SK-N-SH (cell line): Measurements from ENCODE around the gene GPR180. TPM values are rescaled to one million over a fixed set of nuclear protein-coding genes. Genes with fewer than 3 reads are reported as not detected.

Experiments used
- CTCF ChIA-PET: fragments of 300-600, 350-600 bp; formaldehyde crosslinking; extraction: SDS; loops from one replicate; lab custom pipeline; 2021; lab: Yijun Ruan, JAX
- POLR2A ChIA-PET: fragments of 350-600 bp; sonication (Branson Sonifier 250); formaldehyde crosslinking; extraction: SDS; loops from one replicate; lab custom pipeline; 2020; ENCODE audit warnings: antibody characterized with exemption, inconsistent platforms; lab: Yijun Ruan, JAX
- DNase-seq: peaks from one replicate; pipeline ENCODE4 v3.0.0; 2012
- H2AFZ ChIP-seq: fragments of 200-600 bp; sonication (generic); 2 replicates; pipeline ENCODE4 v1.8.1; 2016; ENCODE audit warnings: antibody characterized with exemption, mild to moderate bottlenecking, low read depth
- H3F3A ChIP-seq: fragments of 200-600 bp; sonication (generic); replicated peaks from 2 replicates; pipeline ENCODE3; 2016; ENCODE audit warnings: antibody characterized with exemption, mild to moderate bottlenecking; ENCODE audit not compliant: insufficient read depth
- H3K27ac ChIP-seq, 2 experiments: fragments of 200-500 bp in 1 of 2; fragments of 200-600 bp in 1 of 2; sonication (Bioruptor generic) in 1 of 2; sonication (generic), shearing (Covaris generic) in 1 of 2; 2 replicates each; pipeline versions ENCODE4 v1.5.1 to v1.6.1; 2014 to 2016; ENCODE audit warnings: low read depth in 2 of 2, inconsistent platforms in 1 of 2, low read length in 1 of 2, mild to moderate bottlenecking in 1 of 2, mixed read lengths in 1 of 2
- H3K27me3 ChIP-seq: fragments of 200-600 bp; sonication (generic), shearing (Covaris generic); 2 replicates; pipeline ENCODE4 v1.6.1; 2016; ENCODE audit warnings: mixed run types; ENCODE audit not compliant: insufficient read depth
- H3K36me3 ChIP-seq, 2 experiments: fragments of 200-500 bp in 1 of 2; fragments of 200-600 bp in 1 of 2; sonication (Bioruptor generic) in 1 of 2; sonication (generic) in 1 of 2; replicated peaks in 1 of 2; 2 replicates each; pipeline versions ENCODE3 to v1.5.1; 2014 to 2016; ENCODE audit warnings: low read length in 1 of 2, mild to moderate bottlenecking in 1 of 2; ENCODE audit not compliant: insufficient read depth in 2 of 2, control insufficient read depth in 1 of 2
- H3K4me1 ChIP-seq, 2 experiments: fragments of 200-500 bp in 1 of 2; fragments of 200-600 bp in 1 of 2; sonication (Bioruptor generic) in 1 of 2; sonication (generic), shearing (Covaris generic) in 1 of 2; 2 replicates each; pipeline versions ENCODE4 v1.5.1 to v1.6.1; 2014 to 2016; ENCODE audit warnings: low read depth in 1 of 2, low read length in 1 of 2, mixed run types in 1 of 2; ENCODE audit not compliant: insufficient read depth in 2 of 2, control insufficient read depth in 1 of 2
- H3K4me2 ChIP-seq: fragments of 200-600 bp; sonication (generic), shearing (Covaris generic); 2 replicates; pipeline ENCODE4 v1.6.1; 2017; ENCODE audit warnings: mixed run types
- H3K4me3 ChIP-seq, 2 experiments: fragments of 200-500 bp in 1 of 2; fragments of 200-600 bp in 1 of 2; sonication (Bioruptor generic) in 1 of 2; sonication (generic), shearing (Covaris generic) in 1 of 2; 2 replicates each; pipeline versions ENCODE4 v1.5.1 to v1.8.1; 2014 to 2016; ENCODE audit warnings: low read depth in 2 of 2, inconsistent platforms in 1 of 2, low read length in 1 of 2, mild to moderate bottlenecking in 1 of 2, mixed read lengths in 1 of 2, moderate library complexity in 1 of 2
- H3K79me2 ChIP-seq: fragments of 200-600 bp; sonication (generic); 2 replicates; pipeline ENCODE4 v1.8.1; 2017; ENCODE audit warnings: mild to moderate bottlenecking; ENCODE audit not compliant: insufficient read depth
- H3K9ac ChIP-seq: fragments of 200-600 bp; sonication (generic); 2 replicates; pipeline ENCODE4 v1.6.1; 2017; ENCODE audit warnings: mixed run types
- H3K9me2 ChIP-seq: fragments of 200-600 bp; sonication (generic); 2 replicates; pipeline ENCODE4 v1.6.1; 2017; ENCODE audit warnings: mixed run types
- H3K9me3 ChIP-seq: fragments of 200-600 bp; sonication (generic); 2 replicates; pipeline ENCODE4 v1.6.1; 2017; ENCODE audit warnings: mixed run types, mild to moderate bottlenecking, moderate library complexity
- H4K20me1 ChIP-seq: fragments of 200-600 bp; sonication (generic); 2 replicates; pipeline ENCODE4 v1.6.1; 2017; ENCODE audit warnings: mild to moderate bottlenecking, mixed run types; ENCODE audit not compliant: insufficient read depth
- FOXJ3 ChIP-seq: sonication (generic); formaldehyde crosslinking; IDR thresholded peaks from 2 replicates; pipeline ENCODE4 v1.5.1; 2020; ENCODE audit warnings: mild to moderate bottlenecking, missing genetic modification reagents
- GATA2 ChIP-seq: sonication (generic); formaldehyde crosslinking; IDR thresholded peaks from 2 replicates; pipeline ENCODE4 v1.5.0; 2020; ENCODE audit warnings: mild to moderate bottlenecking, missing genetic modification reagents
- NFIC ChIP-seq: IDR thresholded peaks from 2 replicates; pipeline ENCODE4 v1.4.0; 2012; ENCODE audit warnings: borderline replicate concordance
- TAF1 ChIP-seq: IDR thresholded peaks from 2 replicates; pipeline ENCODE4 v1.6.1; 2012; ENCODE audit warnings: low read depth, mild to moderate bottlenecking, low read length, moderate library complexity, borderline replicate concordance
- WGBS: methylation state at CpG from one replicate; pipeline ENCODE4 v1.1.6; 2017; ENCODE audit warnings: low lambda C conversion rate; 5-methylcytosine and 5-hydroxymethylcytosine counted together
- polyA plus RNA-seq, 3 experiments: library from polyadenylated mRNA; depleted of rRNA; stranded (reverse); fragments of >200 nt; gene quantifications; 2 replicates each; pipeline ENCODE4 v1.2.3, GENCODE V29; 2012
- TF ChIP-seq, protein P1 (sequence below): IDR thresholded peaks from 2 replicates; pipeline ENCODE4 v1.6.1; 2012; ENCODE audit warnings: mild to moderate bottlenecking, low read depth, low read length, moderate library complexity

The GPR180 gene
- polyA plus RNA-seq, 1 of the 3 experiments (the other 2 are of a cell fraction), result 1.8 TPM

- TF ChIP-seq, protein P1, sequence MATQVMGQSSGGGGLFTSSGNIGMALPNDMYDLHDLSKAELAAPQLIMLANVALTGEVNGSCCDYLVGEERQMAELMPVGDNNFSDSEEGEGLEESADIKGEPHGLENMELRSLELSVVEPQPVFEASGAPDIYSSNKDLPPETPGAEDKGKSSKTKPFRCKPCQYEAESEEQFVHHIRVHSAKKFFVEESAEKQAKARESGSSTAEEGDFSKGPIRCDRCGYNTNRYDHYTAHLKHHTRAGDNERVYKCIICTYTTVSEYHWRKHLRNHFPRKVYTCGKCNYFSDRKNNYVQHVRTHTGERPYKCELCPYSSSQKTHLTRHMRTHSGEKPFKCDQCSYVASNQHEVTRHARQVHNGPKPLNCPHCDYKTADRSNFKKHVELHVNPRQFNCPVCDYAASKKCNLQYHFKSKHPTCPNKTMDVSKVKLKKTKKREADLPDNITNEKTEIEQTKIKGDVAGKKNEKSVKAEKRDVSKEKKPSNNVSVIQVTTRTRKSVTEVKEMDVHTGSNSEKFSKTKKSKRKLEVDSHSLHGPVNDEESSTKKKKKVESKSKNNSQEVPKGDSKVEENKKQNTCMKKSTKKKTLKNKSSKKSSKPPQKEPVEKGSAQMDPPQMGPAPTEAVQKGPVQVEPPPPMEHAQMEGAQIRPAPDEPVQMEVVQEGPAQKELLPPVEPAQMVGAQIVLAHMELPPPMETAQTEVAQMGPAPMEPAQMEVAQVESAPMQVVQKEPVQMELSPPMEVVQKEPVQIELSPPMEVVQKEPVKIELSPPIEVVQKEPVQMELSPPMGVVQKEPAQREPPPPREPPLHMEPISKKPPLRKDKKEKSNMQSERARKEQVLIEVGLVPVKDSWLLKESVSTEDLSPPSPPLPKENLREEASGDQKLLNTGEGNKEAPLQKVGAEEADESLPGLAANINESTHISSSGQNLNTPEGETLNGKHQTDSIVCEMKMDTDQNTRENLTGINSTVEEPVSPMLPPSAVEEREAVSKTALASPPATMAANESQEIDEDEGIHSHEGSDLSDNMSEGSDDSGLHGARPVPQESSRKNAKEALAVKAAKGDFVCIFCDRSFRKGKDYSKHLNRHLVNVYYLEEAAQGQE, result no peak
- TF ChIP-seq FOXJ3 (CRISPR knock-in tag) (no peak), NFIC (no peak)
Observed at GRCh38 chr13:94661406-94661805, 59.7 kb downstream of the GPR180 start (continued).

GRCh38 chr13:94662274-94662945 is 60.8 kb downstream of the GPR180 start:
- DNase-seq, result peak; percentile 32
- WGBS, result 34% methylated on average over 12 of the region's 12 CpGs
- Histone ChIP-seq H4K20me1 (no peaks in the 10 kb centered on the region), H3K4me2 (no peak overlapping the region), H3K9me3 (no peaks in the 10 kb centered on the region), H2AFZ (no peak overlapping the region), H3K79me2 (no peaks in the 10 kb centered on the region), H3K4me3 (no peak overlapping the region; a peak in 1 of 4 replicates), H3F3A (no peaks in the 10 kb centered on the region), H3K9me2 (no peaks in the 10 kb centered on the region), H3K27ac (no peak overlapping the region), H3K9ac (no peak overlapping the region), H3K36me3 (no peaks in the 10 kb centered on the region), H3K27me3 (peaks cover 21% of the 10 kb centered on the region; the same call in 1 of the 2 replicates), H3K4me1 (peaks cover 0 to 5% of the 10 kb centered on the region in 2 experiments; a peak in 2 of 4 replicates)
- POLR2A ChIA-PET, result no interaction called here
- TF ChIP-seq FOXJ3 (CRISPR knock-in tag), result peak; percentile 69; the same call in 1 of the 2 replicates
- no peak for TF ChIP-seq TAF1
- peak; percentile 72 for TF ChIP-seq GATA2
- CTCF ChIA-PET, result interaction anchor here (0.6 to 5.2 kb wide), 6 partner anchors 13 to 742 kb away, joined by 3 to 33 read pairs (median 5); no protein-coding TSS in a partner anchor

DNA sequence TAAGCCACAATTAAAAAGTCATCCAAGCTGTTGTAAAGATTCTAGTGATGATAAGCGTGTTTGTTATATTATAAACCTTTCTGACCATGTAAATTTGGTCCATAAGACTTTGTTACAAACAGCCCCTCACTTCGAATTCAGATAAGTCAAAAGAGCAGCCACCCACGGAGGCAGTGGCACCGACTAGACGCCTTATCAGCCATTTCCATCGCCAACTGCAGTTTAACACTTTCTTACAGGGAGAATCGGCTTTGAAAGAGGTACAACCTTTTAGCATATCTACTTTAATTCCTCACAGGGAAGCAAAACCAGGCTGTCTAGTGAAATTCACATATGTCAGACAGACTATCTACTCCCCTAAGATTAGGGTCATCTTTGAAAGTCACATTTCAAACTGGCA is 63.2 kb downstream of the GPR180 start:
- TF ChIP-seq FOXJ3 (CRISPR knock-in tag) (no peak), GATA2 (peak; percentile 30; the same call in 1 of the 2 replicates)
- Histone ChIP-seq H3K9me3 (no peaks in the 10 kb centered on the region), H3K36me3 (no peaks in the 10 kb centered on the region), H3K27me3 (peaks cover 21% of the 10 kb centered on the region; the same call in 1 of the 2 replicates), H3K79me2 (no peaks in the 10 kb centered on the region), H3K9ac (no peak overlapping the region), H3K27ac (no peak overlapping the region), H2AFZ (no peak overlapping the region), H3F3A (no peaks in the 10 kb centered on the region), H3K4me2 (no peak overlapping the region), H3K9me2 (no peaks in the 10 kb centered on the region), H3K4me3 (no peak overlapping the region), H4K20me1 (no peaks in the 10 kb centered on the region), H3K4me1 (peaks cover 0 to 5% of the 10 kb centered on the region in 2 experiments; a peak in 2 of 4 replicates)
- 34% methylated on average over 7 of the region's 7 CpGs for WGBS
- ChIA-PET POLR2A (no interaction called here), CTCF (interaction anchor here (0.9 to 2.7 kb wide), 2 partner anchors 9 to 10 kb away, joined by 4 to 9 read pairs; no protein-coding TSS in a partner anchor)
- DNase-seq, result no peak
